Sigmoid colon (tissue), 7 donors: ENCODE results near the gene DAPK1. TPM values are rescaled to one million over a fixed set of nuclear protein-coding genes. Genes with fewer than 3 reads are reported as not detected.

ENCODE experiments used
- DNase-seq: peaks from one replicate; pipeline ENCODE4 v3.0.0-alpha.2; 2019
- H3K27ac ChIP-seq, 4 donors: fragments of 200-600 bp; sonication (generic); one replicate each; pipeline ENCODE4 v1.5.1; 2016 to 2019; ENCODE audit warnings: mild to moderate bottlenecking in 1 of 4
- H3K27me3 ChIP-seq, 3 donors: fragments of 200-600 bp; sonication (generic); one replicate each; pipeline ENCODE4 v1.5.1; 2019; ENCODE audit warnings: mild to moderate bottlenecking in 1 of 3
- H3K36me3 ChIP-seq, 4 donors: fragments of 200-600 bp; sonication (generic); one replicate each; pipeline ENCODE4 v1.5.1; 2016 to 2019
- H3K4me1 ChIP-seq, 4 donors: fragments of 200-600 bp; sonication (generic); one replicate each; pipeline ENCODE4 v1.5.1; 2017 to 2019
- H3K4me3 ChIP-seq, 4 donors: fragments of 200-600 bp; sonication (generic); one replicate each; pipeline ENCODE4 v1.5.1; 2017 to 2019; ENCODE audit warnings: mild to moderate bottlenecking in 2 of 4, moderate library complexity in 1 of 4
- H3K9me3 ChIP-seq, 4 donors: fragments of 200-600 bp in 3 of 4; sonication (generic) in 3 of 4; one replicate each; pipeline versions ENCODE4 v1.5.1 to v1.6.1; 2013 to 2019
- EP300 ChIP-seq, 4 donors: sonication (generic); formaldehyde crosslinking; IDR thresholded peaks; one replicate each; pipeline ENCODE4 v1.6.1; 2017; ENCODE audit warnings: antibody characterized with exemption in 4 of 4
- POLR2A ChIP-seq, 2 donors: fragments of 450-650 bp; IDR thresholded peaks; one replicate each; pipeline ENCODE4 v1.6.1; 2016; ENCODE audit warnings: antibody characterized with exemption in 2 of 2, mild to moderate bottlenecking in 2 of 2, moderate library complexity in 2 of 2
- POLR2AphosphoS5 ChIP-seq, 4 donors: sonication (generic); formaldehyde crosslinking; IDR thresholded peaks; one replicate each; pipeline ENCODE4 v1.6.1; 2017; ENCODE audit warnings: antibody characterized with exemption in 4 of 4
- WGBS, 2 donors: extraction: QIAGEN DNeasy Blood & Tissue Kit; methylation state at CpG; one replicate each; pipeline ENCODE4 v1.1.7; 2013; 5-methylcytosine and 5-hydroxymethylcytosine counted together
- intact Hi-C: fragments of 100-400 bp; cut with DNase I; formaldehyde crosslinking; loops from one replicate; pipeline ENCODE4 v1.15.1; 2023
- polyA plus RNA-seq, 3 donors: library from polyadenylated mRNA; stranded (reverse); fragments of 200-250 nt; gene quantifications; one replicate each; pipeline ENCODE4 v1.2.3, GENCODE V29; 2013
- total RNA-seq, 4 donors: library from RNA; depleted of rRNA; stranded (reverse); fragments of >200 nt; gene quantifications; one replicate each; pipeline ENCODE4 v1.1.0, GENCODE V29; 2016
- TF ChIP-seq, protein P1 (sequence below), 4 experiments: fragments of 450-650 bp in 3 of 4; fragments of 200-600 bp in 1 of 4; IDR thresholded peaks; one replicate each; pipeline ENCODE4 v1.5.1; 2016 to 2019; ENCODE audit warnings: antibody characterized with exemption in 4 of 4, mild to moderate bottlenecking in 3 of 4, moderate library complexity in 2 of 4
- donor health status: healthy with polysubstance abuse.
- donor health status: Bipolar disorder and iron deficiency.
- donor health status: healthy.

The DAPK1 gene
- total and polyA plus RNA-seq, 7 donors: 4.8 to 92.5 (median 78.1) TPM

DNA sequence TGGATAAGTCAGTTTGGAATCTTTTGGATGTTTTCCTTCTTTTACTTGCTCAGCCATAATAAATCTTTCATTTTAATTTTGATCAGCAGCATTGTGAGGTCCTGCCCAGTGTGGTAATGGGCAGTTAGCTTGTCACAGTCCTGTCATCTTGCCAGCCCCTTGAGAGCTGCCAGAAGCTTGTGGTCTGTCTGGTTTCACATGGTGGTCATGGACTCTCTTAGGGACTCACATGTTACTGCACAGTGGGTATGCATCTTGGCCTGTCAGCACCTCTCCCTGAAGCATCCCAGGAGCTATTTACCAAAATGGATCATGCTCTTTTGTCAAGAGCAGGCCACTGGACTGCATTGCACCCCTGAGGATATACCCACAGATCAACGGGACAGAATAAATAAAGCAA lies 60.3 kb downstream of the DAPK1 start:
- H3K4me3 ChIP-seq: no peak overlapping the region
- peaks cover 0 to 88% (median 56%) of the 10 kb centered on the region in 4 donors for H3K4me1 ChIP-seq
- H3K27ac ChIP-seq: peak overlapping the region in 3 of 4 donors; percentile 54 to 79 (median 55)
- DNase-seq: no peak
- no peaks in the 10 kb centered on the region for H3K36me3 ChIP-seq
- intact Hi-C loops: no loop called here
- WGBS, 2 donors: 63 to 71% methylated on average over 1 of the region's 1 CpG
- no peaks in the 10 kb centered on the region for H3K27me3 ChIP-seq
- no peaks in the 10 kb centered on the region for H3K9me3 ChIP-seq
- TF ChIP-seq POLR2A (IDR thresholded peaks at IDR 0.05) (no peak), POLR2AphosphoS5 (IDR thresholded peaks at IDR 0.05) (no peak), EP300 (IDR thresholded peaks at IDR 0.05) (no peak)
- TF ChIP-seq, protein P1, sequence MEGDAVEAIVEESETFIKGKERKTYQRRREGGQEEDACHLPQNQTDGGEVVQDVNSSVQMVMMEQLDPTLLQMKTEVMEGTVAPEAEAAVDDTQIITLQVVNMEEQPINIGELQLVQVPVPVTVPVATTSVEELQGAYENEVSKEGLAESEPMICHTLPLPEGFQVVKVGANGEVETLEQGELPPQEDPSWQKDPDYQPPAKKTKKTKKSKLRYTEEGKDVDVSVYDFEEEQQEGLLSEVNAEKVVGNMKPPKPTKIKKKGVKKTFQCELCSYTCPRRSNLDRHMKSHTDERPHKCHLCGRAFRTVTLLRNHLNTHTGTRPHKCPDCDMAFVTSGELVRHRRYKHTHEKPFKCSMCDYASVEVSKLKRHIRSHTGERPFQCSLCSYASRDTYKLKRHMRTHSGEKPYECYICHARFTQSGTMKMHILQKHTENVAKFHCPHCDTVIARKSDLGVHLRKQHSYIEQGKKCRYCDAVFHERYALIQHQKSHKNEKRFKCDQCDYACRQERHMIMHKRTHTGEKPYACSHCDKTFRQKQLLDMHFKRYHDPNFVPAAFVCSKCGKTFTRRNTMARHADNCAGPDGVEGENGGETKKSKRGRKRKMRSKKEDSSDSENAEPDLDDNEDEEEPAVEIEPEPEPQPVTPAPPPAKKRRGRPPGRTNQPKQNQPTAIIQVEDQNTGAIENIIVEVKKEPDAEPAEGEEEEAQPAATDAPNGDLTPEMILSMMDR (IDR thresholded peaks at IDR 0.05): no peak

DNA sequence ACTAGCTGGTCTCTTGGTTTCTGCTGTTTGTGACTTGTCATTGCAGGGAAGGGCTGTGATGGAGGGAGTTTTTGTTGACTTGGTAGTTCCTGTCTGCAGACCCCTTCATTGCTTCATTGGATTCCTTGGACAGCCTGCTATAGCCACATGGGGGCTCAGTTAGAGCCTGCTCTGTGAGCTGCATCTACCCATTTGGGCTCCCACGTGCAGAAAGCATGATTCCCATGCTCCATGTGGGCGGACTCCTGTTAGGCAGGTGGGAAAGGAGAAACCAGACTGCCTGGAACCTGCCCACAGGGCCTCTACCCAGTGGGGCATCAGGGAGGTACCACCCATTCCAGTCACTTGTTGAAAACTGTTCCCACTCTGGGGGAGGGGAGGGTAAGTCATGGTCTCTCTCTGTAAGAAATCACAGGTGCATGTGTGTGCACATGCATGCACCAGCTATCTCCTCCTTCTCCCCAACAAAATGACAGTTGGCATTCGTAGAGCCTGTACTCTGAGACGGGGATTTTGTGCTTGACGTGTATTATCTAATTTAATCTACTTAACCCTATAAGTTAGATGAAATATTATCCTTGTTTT lies 61.0 kb downstream of the DAPK1 start:
- peaks cover 0 to 88% (median 57%) of the 10 kb centered on the region in 4 donors for H3K4me1 ChIP-seq
- H3K9me3 ChIP-seq: no peaks in the 10 kb centered on the region
- no peaks in the 10 kb centered on the region for H3K36me3 ChIP-seq
- H3K27me3 ChIP-seq: no peaks in the 10 kb centered on the region
- no peak for DNase-seq
- intact Hi-C loops: no loop called here
- 83 to 88% methylated on average over 5 of the region's 5 CpGs for WGBS, 2 donors
- no peak overlapping the region for H3K4me3 ChIP-seq
- no peak for TF ChIP-seq POLR2AphosphoS5 (IDR thresholded peaks at IDR 0.05)
- no peak for TF ChIP-seq POLR2A (IDR thresholded peaks at IDR 0.05)
- no peak for TF ChIP-seq EP300 (IDR thresholded peaks at IDR 0.05)
- TF ChIP-seq, protein P1 (IDR thresholded peaks at IDR 0.05): no peak
- peak overlapping the region in 3 of 4 donors; percentile 55 to 79 (median 66) for H3K27ac ChIP-seq

DNA sequence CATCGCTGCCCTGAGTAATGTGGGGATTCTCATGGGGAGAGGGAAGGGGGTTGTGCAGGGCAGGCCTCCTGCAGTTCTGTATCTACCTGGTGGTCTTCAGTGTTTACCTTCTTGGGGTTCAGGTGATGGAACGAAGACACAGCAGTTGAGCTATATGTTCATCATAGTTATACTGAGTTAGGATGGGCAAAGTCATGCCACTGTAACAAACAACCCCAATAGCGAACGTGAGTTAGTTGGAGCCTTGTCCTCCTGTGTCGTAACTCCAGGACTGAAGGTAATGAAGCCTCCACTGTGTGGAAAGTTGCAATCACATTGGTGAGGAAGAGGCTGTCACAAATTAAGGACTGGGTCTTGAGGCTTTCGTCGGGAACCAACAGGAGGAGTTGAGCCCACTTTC lies 64.4 kb downstream of the DAPK1 start:
- Histone ChIP-seq H3K36me3 (no peaks in the 10 kb centered on the region), H3K9me3 (no peaks in the 10 kb centered on the region), H3K27me3 (no peaks in the 10 kb centered on the region), H3K4me3 (no peak overlapping the region), H3K4me1 (peaks cover 0 to 91% (median 65%) of the 10 kb centered on the region in 4 donors), H3K27ac (peak overlapping the region; percentile 30 to 79 (median 70))
- intact Hi-C loops: no loop called here
- TF ChIP-seq, protein P1 (IDR thresholded peaks at IDR 0.05): no peak
- no peak for TF ChIP-seq POLR2A (IDR thresholded peaks at IDR 0.05)
- TF ChIP-seq POLR2AphosphoS5 (IDR thresholded peaks at IDR 0.05): no peak
- no peak for TF ChIP-seq EP300 (IDR thresholded peaks at IDR 0.05)
- 68 to 84% methylated on average over 7 of the region's 7 CpGs for WGBS, 2 donors
- DNase-seq: no peak

GRCh38 chr9:87562530-87563170 lies 65.0 kb downstream of the DAPK1 start:
- WGBS, 2 donors: 67 to 94% methylated on average over 2 of the region's 2 CpGs
- DNase-seq: no peak
- intact Hi-C loops: no loop called here
- Histone ChIP-seq H3K9me3 (no peaks in the 10 kb centered on the region), H3K27me3 (no peaks in the 10 kb centered on the region), H3K36me3 (no peaks in the 10 kb centered on the region), H3K27ac (peak overlapping the region; percentile 30 to 79 (median 70)), H3K4me1 (peaks cover 0 to 91% (median 67%) of the 10 kb centered on the region in 4 donors), H3K4me3 (no peak overlapping the region)
- TF ChIP-seq EP300 (IDR thresholded peaks at IDR 0.05) (peak; percentile 56 to 89 (median 70)), POLR2AphosphoS5 (IDR thresholded peaks at IDR 0.05) (peak; percentile 93 to 99 (median 95)), POLR2A (IDR thresholded peaks at IDR 0.05) (no peak)

DNA sequence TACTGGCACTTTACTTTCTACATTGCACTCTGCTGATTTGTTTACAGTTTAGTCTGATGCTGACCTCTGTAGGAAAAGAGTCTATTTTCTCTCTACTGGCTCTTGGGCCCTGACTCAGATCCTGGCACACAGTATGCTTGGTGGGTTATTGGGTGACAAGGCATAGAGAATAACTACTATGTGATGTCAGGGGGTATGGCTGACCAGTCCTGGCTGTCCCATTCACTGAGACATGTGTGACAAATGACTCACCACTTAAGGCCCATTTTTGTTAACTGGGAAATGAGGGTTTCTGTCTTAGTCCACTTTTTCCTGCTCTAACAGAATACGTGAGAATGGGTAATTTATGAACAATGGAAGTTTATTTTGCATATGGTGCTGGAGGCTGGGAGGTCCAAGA lies 66.4 kb downstream of the DAPK1 start:
- Histone ChIP-seq H3K27me3 (no peaks in the 10 kb centered on the region), H3K36me3 (no peaks in the 10 kb centered on the region), H3K4me1 (peaks cover 0 to 91% (median 70%) of the 10 kb centered on the region in 4 donors), H3K9me3 (no peaks in the 10 kb centered on the region), H3K27ac (peak overlapping the region; percentile 30 to 79 (median 70)), H3K4me3 (no peak overlapping the region)
- intact Hi-C loops: no loop called here
- no peak for DNase-seq
- TF ChIP-seq POLR2AphosphoS5 (IDR thresholded peaks at IDR 0.05) (no peak), EP300 (IDR thresholded peaks at IDR 0.05) (no peak), POLR2A (IDR thresholded peaks at IDR 0.05) (no peak)
- TF ChIP-seq, protein P1 (IDR thresholded peaks at IDR 0.05): no peak
- WGBS, 2 donors: 84 to 87% methylated on average over 1 of the region's 1 CpG
